OCI-LY3 (cell line): ENCODE measurements around the gene EFR3B.

Experiments
- H2AFZ ChIP-seq: fragments of 200-600, 300-600 bp; shearing (Covaris generic); 2 replicates; pipeline ENCODE4 v1.6.0; 2014; ENCODE audit warnings: antibody characterized with exemption, low read depth, low read length
- H3K27ac ChIP-seq: fragments of 200-600, 300-600 bp; sonication (generic); 2 replicates; pipeline ENCODE4 v1.5.1; 2014; ENCODE audit warnings: mild to moderate bottlenecking, low read length, moderate library complexity, mixed read lengths
- H3K27me3 ChIP-seq: fragments of 200-600, 300-600 bp; sonication (generic); 2 replicates; pipeline ENCODE4 v1.6.1; 2014; ENCODE audit warnings: low read depth, low read length, mixed read lengths
- H3K36me3 ChIP-seq: fragments of 200-600, 300-600 bp; sonication (generic); replicated peaks from 2 replicates; pipeline ENCODE3; 2014; ENCODE audit warnings: low read depth, low read length, mixed read lengths
- H3K4me1 ChIP-seq: fragments of 300-600, 200-600 bp; sonication (generic); 2 replicates; pipeline ENCODE4 v1.6.1; 2014; ENCODE audit warnings: low read length, mixed read lengths
- H3K4me2 ChIP-seq: fragments of 200-600, 300-600 bp; sonication (generic); 2 replicates; pipeline ENCODE4 v1.6.1; 2014; ENCODE audit warnings: low read length, mixed read lengths
- H3K4me3 ChIP-seq: fragments of 300-600, 200-600 bp; sonication (generic); 2 replicates; pipeline ENCODE4 v1.5.1; 2014; ENCODE audit warnings: antibody characterized with exemption, mild to moderate bottlenecking, low read length, moderate library complexity
- H3K79me2 ChIP-seq: fragments of 300-600, 200-600 bp; shearing (Covaris generic); 2 replicates; pipeline ENCODE4 v1.6.1; 2014; ENCODE audit warnings: mild to moderate bottlenecking, low read length, mixed read lengths
- H3K9ac ChIP-seq: fragments of 300-600, 200-600 bp; shearing (Covaris generic); 2 replicates; pipeline ENCODE4 v1.6.0; 2014; ENCODE audit warnings: mild to moderate bottlenecking, low read length, moderate library complexity
- H3K9me3 ChIP-seq: fragments of 200-600, 300-600 bp; shearing (Covaris generic); 2 replicates; pipeline ENCODE4 v1.6.1; 2014; ENCODE audit warnings: low read length, mixed read lengths; ENCODE audit not compliant: insufficient read depth
- H4K20me1 ChIP-seq: fragments of 200-600, 300-600 bp; sonication (generic); 2 replicates; pipeline ENCODE4 v1.6.1; 2016; ENCODE audit warnings: low read length, mixed read lengths; ENCODE audit not compliant: insufficient read depth
- EZH2phosphoT487 ChIP-seq: fragments of 200-600 bp; shearing (Covaris generic); IDR thresholded peaks from 2 replicates; pipeline ENCODE4 v1.6.1; 2018; ENCODE audit warnings: antibody characterized with exemption, mixed run types, low read depth
- TF ChIP-seq, protein P1 (sequence below): fragments of 200-600, 300-600 bp; sonication (generic); IDR thresholded peaks from 2 replicates; pipeline ENCODE4 v1.5.1; 2014; ENCODE audit warnings: antibody characterized with exemption, low read length, low read depth

Gene EFR3B

DNA sequence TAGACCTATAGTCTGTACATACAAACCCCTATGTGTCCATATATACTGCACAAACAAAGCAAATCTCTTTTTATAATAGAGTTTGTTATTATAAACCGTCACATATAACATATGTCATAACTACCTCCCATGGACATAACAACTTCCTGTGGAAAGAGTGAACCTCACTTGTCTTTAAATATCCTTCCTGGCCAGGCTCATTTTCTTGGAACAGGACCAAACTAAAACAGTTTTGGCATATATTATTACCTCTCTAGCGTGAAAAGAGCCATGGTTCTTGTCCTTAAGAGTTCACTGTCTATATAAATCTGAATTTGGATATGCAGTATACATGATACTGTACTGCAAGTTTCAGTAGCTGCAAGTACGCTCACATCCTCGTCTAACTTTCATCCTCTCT is 41.8 kb upstream of the EFR3B start:
- H3K4me3 ChIP-seq: no peak overlapping the region
- no peak for TF ChIP-seq EZH2phosphoT487
- TF ChIP-seq, protein P1, sequence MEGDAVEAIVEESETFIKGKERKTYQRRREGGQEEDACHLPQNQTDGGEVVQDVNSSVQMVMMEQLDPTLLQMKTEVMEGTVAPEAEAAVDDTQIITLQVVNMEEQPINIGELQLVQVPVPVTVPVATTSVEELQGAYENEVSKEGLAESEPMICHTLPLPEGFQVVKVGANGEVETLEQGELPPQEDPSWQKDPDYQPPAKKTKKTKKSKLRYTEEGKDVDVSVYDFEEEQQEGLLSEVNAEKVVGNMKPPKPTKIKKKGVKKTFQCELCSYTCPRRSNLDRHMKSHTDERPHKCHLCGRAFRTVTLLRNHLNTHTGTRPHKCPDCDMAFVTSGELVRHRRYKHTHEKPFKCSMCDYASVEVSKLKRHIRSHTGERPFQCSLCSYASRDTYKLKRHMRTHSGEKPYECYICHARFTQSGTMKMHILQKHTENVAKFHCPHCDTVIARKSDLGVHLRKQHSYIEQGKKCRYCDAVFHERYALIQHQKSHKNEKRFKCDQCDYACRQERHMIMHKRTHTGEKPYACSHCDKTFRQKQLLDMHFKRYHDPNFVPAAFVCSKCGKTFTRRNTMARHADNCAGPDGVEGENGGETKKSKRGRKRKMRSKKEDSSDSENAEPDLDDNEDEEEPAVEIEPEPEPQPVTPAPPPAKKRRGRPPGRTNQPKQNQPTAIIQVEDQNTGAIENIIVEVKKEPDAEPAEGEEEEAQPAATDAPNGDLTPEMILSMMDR: no peak
- no peak overlapping the region for H3K4me2 ChIP-seq
- H3K9me3 ChIP-seq: no peaks in the 10 kb centered on the region
- no peak overlapping the region; the same call in 1 of the 2 replicates for H2AFZ ChIP-seq
- no peaks in the 10 kb centered on the region for H4K20me1 ChIP-seq
- H3K27ac ChIP-seq: no peak overlapping the region
- peaks cover 17% of the 10 kb centered on the region for H3K27me3 ChIP-seq
- no peaks in the 10 kb centered on the region for H3K4me1 ChIP-seq
- H3K79me2 ChIP-seq: no peaks in the 10 kb centered on the region
- H3K36me3 ChIP-seq: no peaks in the 10 kb centered on the region
- H3K9ac ChIP-seq: no peak overlapping the region

DNA sequence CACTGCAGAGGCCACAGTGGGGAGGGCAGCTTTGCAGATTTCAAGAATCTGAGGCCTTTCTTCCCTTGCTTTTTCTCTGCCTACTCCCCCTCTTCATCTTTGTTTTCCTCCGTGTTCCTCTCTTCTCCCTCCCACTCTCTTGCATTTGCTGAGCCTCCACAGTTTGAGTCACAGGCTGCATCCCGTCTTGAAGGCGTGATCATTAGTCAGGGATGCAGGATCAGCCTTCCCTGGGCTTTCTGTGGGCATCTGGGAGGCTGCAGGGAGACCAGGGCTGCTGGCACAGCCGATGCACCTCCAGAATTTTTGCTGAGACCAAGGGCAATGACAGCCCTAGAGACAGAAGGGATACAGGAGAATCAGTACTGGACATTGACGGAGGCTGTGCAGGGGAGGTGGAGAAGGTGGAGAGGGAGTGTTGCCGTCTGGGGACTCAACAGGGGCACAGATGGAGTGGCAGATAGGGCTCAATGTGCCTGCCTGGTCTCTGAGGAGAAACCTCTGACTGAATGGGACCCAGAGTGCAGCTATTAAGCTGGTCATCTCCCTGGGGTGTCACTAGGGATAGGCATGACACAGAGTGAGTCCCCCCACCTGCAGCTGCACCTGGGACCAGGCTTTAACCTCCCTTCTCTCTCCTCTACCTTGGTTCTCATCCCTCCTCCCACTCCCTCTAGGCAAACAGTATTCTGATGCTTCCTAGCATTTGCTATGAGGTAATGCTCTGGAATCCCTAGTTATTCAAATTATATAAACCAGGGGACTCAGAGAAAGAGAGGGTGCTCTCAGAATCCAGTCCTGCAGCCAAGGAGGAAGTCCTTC is 41.2 kb upstream of the EFR3B start:
- H2AFZ ChIP-seq: no peak overlapping the region; the same call in 1 of the 2 replicates
- TF ChIP-seq, protein P1: no peak
- TF ChIP-seq EZH2phosphoT487: no peak
- H3K4me2 ChIP-seq: no peak overlapping the region

DNA sequence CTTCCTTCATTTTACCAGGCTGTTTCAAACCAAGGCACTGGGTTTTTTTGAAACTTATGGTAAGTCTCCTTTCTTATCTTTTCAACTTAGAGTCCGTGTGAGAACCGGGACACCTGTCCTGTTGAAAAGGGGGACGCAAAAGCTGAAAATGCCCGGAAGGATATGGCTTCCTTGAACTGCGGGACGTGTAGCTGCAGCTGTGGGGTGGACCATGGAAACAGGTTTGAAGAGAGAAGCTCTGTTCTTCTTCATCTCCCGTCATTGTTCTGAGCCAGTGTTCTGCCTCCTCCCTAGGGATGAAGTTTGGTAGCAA is 40.6 kb upstream of the EFR3B start:
- H3K36me3 ChIP-seq: no peaks in the 10 kb centered on the region
- H3K4me2 ChIP-seq: no peak overlapping the region
- no peaks in the 10 kb centered on the region for H3K4me1 ChIP-seq
- no peak overlapping the region for H3K27ac ChIP-seq
- no peak overlapping the region for H3K4me3 ChIP-seq
- no peaks in the 10 kb centered on the region for H3K79me2 ChIP-seq
- no peak overlapping the region for H3K9ac ChIP-seq
- H3K9me3 ChIP-seq: no peaks in the 10 kb centered on the region
- no peak for TF ChIP-seq EZH2phosphoT487
- TF ChIP-seq, protein P1: no peak
- H2AFZ ChIP-seq: no peak overlapping the region
- peaks cover 17% of the 10 kb centered on the region for H3K27me3 ChIP-seq
- no peaks in the 10 kb centered on the region for H4K20me1 ChIP-seq

More for the DNA sequence above, 41.2 kb upstream of the EFR3B start:
- Histone ChIP-seq H3K9me3 (no peaks in the 10 kb centered on the region), H3K36me3 (no peaks in the 10 kb centered on the region), H3K27ac (no peak overlapping the region), H3K4me1 (no peaks in the 10 kb centered on the region), H3K79me2 (no peaks in the 10 kb centered on the region), H3K9ac (no peak overlapping the region), H4K20me1 (no peaks in the 10 kb centered on the region), H3K4me3 (no peak overlapping the region), H3K27me3 (peaks cover 17% of the 10 kb centered on the region)

DNA sequence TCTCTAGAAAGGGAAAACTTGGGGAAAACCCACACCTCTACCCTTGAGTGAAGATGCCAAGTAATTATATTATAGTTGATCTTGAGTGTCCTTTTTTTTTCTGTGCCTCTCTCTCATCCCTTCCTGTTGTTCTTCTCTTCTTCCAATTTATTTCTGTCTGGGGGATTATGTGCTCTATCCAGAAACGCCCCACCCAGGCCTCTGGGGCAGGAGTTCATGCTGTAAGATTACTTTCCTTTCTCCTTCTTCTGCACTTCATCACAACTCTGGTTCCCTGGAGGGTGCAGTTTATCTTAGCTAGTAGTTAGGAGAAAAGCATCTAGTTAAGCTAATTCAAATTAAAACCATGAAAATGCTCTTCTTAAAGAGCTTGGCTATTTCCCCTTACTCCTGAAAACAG is 39.8 kb upstream of the EFR3B start:
- Histone ChIP-seq H3K27me3 (peaks cover 17% of the 10 kb centered on the region), H3K4me3 (no peak overlapping the region), H4K20me1 (no peaks in the 10 kb centered on the region), H3K4me1 (no peaks in the 10 kb centered on the region), H3K36me3 (no peaks in the 10 kb centered on the region), H3K9ac (no peak overlapping the region), H3K4me2 (no peak overlapping the region), H3K9me3 (no peaks in the 10 kb centered on the region), H3K27ac (no peak overlapping the region), H2AFZ (no peak overlapping the region), H3K79me2 (no peaks in the 10 kb centered on the region)
- no peak for TF ChIP-seq EZH2phosphoT487
- TF ChIP-seq, protein P1: no peak
